NOMO-1 treated with dmso at 0.1 percent for 144 hours (cell line): Measurements from ENCODE around the gene IGSF9B.

Experiments
- DNase-seq: peaks from one replicate; lab custom pipeline; 2025; ENCODE audit not compliant: unreplicated experiment; lab: John Stamatoyannopoulos, UW

The IGSF9B gene

GRCh38 chr11:133938166-133938565, 18.6 kb downstream of the IGSF9B start:
- DNase-seq, result no peak

DNA sequence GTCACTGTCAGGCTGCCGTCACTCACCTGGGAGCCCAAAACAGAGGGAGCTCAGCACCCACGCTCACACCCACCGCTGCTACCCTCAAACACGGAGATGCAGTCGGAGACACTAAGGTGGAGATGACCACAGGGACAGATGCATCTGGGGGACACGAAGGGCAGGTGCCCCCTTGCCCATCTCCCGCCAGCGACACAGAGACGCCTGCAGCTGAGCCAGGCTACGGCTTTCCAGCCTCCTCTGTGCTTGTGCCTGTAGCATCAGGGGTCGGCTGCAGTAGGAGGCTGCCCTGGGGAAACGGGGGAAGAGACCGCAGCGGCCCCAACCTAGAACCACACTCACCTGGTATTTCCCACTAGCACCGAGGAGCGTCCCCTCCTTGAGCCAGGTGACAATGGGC, 19.3 kb downstream of the IGSF9B start:
- DNase-seq, result no peak

- DNase-seq, result no peak
Measured at GRCh38 chr11:133937015-133937414, 19.8 kb downstream of the IGSF9B start.

DNA sequence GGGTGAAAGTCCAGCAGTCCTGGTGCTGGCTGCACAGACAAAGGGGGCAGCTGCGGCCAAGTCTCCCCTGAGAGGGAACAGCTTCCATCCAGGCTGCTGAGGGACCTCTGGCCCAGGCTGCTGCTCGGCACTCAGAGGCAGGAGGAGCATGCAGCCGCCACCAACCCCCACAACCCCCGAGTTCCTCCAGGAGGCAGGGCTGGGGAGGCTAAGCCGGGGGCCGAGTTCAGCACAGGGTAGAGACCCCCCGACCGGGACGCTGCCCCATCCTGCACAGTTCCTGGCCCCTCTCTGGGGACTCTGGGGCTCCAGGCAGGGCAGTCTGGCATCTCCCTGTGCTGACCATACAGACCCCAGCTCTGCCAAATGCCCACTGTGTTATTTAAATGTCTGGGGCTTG, 20.2 kb downstream of the IGSF9B start:
- DNase-seq, result no peak

- DNase-seq, result no peak
Measured at GRCh38 chr11:133936136-133936535, 20.6 kb downstream of the IGSF9B start.

DNA sequence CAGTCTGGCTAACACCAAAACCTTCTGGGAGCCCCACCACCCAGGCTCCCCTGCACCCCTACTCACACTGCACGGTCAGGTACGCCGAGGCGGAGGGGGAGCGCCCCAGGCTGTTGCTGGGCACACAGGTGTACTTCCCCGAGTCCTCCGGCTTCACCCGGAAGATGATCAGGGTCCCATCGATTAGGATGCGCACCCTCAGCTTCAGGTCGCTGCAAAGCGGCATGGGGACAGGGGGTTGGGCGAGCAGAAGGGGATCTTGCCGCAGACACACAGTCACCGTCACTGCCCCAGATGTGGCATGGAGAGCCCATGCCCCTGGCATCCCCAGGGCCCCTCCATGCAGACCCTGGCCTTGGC, 21.2 kb downstream of the IGSF9B start:
- no peak for DNase-seq

- no peak for DNase-seq
Measured at GRCh38 chr11:133934599-133935550, 21.9 kb downstream of the IGSF9B start.

GRCh38 chr11:133934096-133934495, 22.7 kb downstream of the IGSF9B start:
- DNase-seq, result no peak

DNA sequence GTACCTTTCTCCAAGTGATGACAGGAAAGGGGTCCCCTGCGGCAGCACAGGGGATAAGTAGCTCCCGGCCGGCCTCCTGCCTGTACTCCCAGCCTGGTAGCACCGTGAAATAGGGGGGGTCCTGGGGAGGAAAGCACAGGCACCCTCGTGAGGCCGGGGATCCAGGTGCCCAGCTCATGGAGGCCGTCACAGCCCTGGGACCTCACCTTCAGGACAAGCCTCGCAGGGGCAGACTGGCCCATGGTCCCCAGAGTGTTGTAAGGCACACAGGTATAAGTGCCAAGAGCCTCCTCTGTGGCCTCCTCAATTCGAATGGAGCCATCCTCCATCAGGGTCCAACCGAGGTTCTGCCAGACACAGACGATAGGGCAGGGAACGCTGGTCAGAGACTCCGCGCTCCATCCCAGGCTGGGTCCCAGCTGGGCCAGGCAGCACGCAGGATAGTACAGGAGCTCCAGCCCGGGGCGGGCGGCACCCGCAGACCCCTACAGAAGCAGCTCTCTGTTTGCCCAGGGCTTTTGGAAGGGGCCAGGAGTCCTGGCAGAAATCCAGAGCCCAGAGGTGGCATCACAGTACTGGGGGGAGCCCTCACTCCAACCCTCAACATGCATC, 25.2 kb downstream of the IGSF9B start:
- no peak for DNase-seq

GRCh38 chr11:133930767-133931448, 25.9 kb downstream of the IGSF9B start:
- no peak for DNase-seq

GRCh38 chr11:133930053-133930766, 26.6 kb downstream of the IGSF9B start:
- DNase-seq, result no peak

GRCh38 chr11:133929401-133930052, 27.2 kb downstream of the IGSF9B start:
- no peak for DNase-seq

DNA sequence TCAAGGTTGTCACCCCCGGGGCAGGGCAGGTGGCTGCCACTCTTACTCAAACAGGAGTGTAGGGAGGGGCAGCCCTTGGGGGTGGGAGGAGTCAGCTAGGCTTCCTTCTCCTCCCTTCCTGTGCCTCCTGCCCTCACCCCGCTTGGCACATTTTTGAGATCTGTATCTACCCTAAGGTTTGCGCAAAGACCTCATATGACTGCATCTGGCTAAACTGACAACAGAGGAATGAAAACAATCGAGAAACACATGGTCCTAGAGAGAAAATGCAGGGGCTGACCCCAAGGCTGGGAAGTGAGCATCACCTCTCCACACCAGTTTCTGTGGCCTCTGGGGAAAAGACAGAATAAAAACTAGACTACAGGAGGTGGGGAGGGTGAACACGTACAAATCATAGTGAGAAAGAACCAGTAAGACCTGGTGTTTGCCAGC, 28.1 kb downstream of the IGSF9B start:
- no peak for DNase-seq

GRCh38 chr11:133927690-133928627, 28.8 kb downstream of the IGSF9B start:
- DNase-seq, result no peak

DNA sequence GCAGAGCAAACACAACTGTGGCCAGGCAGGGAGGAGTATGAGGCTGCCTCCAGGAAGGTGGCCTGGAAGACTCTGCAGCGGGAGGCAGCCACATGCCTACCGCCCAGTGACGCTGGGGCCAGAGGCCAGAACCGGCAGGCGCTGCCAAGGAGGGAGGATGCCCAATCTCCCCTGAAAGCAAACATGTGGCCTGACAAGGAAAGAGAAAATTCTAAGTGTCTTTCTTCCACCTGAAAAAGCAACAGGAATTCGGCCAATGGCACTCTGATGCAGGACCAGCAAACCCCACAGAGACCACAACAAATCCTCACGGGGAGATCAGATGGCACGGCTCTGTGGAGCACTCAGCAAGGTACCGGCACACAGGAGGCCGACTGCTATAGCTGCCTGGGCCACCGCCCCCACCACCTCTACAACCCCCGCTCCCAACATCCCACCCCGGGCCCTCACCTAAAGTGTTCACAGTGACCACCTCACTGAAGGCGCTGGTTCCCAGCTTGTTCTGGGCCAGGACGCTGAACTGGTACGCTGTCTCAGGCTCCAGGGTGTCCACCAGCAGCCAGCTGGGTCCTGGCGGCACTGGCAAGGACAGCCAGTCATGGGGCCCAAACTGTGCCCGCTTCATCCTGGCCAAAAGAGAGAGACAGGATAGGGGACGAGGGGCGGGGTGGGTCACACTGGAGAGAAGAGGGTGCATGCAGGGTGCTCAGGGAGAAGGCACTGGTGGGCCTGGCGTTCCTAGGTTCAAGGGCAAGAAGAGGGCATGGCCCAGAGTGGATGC, 30.1 kb downstream of the IGSF9B start:
- no peak for DNase-seq

DNA sequence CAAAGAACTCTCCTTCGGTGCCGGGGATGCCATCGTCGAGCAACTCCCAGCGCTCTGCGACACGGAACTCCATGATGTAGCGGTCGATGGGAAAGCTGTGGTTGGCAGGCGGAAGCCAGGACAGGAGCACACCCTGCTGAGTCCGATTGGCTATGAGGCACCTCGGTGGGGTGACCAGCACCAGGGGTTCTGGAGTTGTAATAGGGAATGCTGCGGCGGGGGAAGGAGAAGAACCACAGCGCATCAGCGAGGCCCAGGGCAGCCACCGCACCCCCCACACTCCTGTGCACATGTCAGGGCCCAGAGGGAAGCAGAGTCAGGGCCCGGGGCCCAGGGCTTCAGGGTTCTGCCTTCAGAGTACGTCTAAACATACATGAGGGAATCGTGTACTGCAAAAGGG, 31.0 kb downstream of the IGSF9B start:
- no peak for DNase-seq

DNA sequence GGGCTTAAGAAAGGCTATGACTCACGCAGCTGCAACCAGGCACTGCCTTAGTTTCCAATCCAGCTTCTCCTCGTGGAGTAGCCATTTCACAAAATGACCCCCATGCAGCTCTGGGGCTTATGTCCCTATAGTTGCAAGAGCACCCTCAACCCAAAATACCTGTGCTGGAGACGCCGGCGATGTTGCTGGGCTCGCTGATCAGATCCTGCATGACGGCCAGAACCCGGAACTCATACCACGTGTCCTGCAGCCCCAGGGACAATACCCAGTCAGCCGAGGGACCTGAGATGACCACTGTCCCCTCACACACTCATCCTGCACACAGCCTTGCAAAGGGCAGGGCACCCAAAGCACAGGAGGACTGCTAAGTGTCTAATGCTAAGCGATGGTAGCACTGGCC, 32.1 kb downstream of the IGSF9B start:
- no peak for DNase-seq

DNA sequence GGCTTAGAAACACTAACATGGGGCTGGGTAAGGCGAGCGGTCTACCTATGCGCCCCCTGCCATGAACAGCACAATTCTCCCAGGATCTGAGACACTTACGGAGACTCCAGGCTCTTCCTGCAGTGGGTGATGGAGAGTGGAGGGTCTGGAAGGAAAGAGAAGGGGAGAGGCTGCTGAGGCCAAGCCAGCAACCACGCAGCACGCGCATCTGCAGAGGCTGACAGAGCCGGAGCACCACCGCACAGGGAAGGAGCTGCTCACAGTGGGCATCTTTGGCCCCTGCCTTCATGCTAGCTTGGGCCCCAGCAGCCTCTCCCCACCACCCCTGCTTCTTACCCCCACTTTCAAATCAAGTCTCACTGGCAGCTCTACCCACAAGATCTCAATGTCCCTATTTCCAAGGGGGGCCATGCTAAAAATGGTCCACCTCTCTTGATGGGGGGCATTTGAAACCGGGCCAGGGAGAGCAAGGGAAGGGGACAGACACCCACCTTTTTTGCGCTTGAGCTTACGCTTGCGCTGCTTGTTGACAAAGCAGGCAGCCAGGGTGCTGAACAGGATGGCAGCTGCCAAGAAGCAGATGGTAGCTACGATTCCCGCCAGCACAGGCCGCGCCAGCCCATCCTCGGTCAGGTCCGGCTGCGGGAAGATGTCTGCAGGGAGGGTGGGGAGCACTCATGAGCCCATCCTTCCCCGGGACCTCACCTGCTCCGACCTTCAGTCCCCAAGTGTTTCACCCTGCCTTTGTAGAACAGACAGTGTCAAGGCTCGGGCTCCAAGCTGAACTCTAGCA, 34.5 kb downstream of the IGSF9B start:
- no peak for DNase-seq
